GM21360 (cell line): ENCODE results near the gene USP17L12.
"Not testable (repeated sequence)": the region's sequence is repeated elsewhere in the genome, so short reads cannot be mapped to it uniquely, and the experiment has no call there.

Experiments used
- ATAC-seq: cut with Tn5 transposase; IDR thresholded peaks from one replicate; pipeline ENCODE4 v1.9.1; 2021; ENCODE audit warnings: mild to moderate bottlenecking, moderate library complexity; ENCODE audit not compliant: unreplicated experiment

Gene USP17L12, protein sequence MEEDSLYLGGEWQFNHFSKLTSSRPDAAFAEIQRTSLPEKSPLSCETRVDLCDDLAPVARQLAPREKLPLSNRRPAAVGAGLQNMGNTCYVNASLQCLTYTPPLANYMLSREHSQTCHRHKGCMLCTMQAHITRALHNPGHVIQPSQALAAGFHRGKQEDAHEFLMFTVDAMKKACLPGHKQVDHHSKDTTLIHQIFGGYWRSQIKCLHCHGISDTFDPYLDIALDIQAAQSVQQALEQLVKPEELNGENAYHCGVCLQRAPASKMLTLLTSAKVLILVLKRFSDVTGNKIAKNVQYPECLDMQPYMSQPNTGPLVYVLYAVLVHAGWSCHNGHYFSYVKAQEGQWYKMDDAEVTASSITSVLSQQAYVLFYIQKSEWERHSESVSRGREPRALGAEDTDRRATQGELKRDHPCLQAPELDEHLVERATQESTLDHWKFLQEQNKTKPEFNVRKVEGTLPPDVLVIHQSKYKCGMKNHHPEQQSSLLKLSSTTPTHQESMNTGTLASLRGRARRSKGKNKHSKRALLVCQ

DNA sequence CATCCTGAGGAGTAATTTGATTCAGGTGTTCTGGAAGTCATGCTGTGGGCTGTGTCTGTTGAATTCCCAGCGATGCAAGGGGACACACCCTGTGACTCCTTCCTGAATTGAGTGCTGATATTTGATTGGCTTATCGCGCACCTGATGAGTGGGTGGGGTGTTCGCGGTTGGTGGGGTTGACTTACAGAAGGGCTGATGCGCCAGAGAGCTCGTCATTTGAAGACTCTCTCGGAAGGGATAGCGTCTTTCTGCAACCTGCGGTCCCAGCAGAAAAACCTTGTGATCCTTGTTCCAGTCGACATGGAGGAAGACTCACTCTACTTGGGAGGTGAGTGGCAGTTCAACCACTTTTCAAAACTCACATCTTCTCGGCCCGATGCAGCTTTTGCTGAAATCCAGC lies at the start of gene USP17L12:
Gene USP17L12 (plus strand): TSS at position 301 of the 400 bp plus-strand sequence. CDS start 0 bp downstream, at position 301.
- not testable (repeated sequence) for ATAC-seq

DNA sequence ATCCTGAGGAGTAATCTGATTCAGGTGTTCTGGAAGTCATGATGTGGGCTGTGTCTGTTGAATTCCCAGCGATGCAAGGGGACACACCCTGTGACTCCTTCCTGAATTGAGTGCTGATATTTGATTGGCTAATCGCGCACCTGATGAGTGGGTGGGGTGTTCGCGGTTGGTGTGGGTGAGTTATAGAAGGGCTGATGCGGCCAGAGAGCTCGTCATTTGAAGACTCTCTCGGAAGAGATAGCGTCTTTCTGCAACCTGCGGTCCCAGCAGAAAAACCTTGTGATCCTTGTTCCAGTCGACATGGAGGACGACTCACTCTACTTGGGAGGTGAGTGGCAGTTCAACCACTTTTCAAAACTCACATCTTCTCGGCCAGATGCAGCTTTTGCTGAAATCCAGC lies 9.6 kb upstream of the USP17L12 start, which contains the start of gene USP17L10:
Gene USP17L10 (plus strand): TSS at position 301 of the 400 bp plus-strand sequence. CDS start 0 bp downstream, at position 301.
- not testable (repeated sequence) for ATAC-seq

DNA sequence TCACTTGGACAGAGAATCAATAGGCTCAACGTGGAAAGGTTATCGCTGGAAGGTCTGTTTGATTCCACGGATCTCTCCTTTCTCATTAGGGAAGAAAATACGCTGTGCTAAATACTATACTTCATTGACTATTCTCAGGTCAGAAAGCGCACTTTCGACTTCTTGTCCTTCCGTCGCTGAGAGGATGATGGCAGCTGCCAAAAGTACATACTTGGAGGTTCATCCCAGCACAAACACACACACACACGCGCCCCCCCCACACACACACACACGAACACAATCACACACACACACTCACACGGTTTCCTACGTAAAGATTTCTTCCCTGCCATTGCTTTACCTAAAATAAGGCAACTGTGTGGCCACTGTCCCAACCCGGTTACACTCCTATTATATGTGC lies 5.3 kb upstream of the USP17L12 start:
- ATAC-seq, result not testable (repeated sequence)

DNA sequence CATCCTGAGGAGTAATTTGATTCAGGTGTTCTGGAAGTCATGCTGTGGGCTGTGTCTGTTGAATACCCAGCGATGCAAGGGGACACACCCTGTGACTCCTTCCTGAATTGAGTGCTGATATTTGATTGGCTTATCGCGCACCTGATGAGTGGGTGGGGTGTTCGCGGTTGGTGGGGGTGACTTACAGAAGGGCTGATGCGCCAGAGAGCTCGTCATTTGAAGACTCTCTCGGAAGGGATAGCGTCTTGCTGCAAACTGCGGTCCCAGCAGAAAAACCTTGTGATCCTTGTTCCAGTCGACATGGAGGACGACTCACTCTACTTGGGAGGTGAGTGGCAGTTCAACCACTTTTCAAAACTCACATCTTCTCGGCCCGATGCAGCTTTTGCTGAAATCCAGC lies 4.8 kb upstream of the USP17L12 start, which contains the start of gene USP17L11:
Gene USP17L11 (plus strand): TSS at position 301 of the 400 bp plus-strand sequence. CDS start 0 bp downstream, at position 301.
- not testable (repeated sequence) for ATAC-seq

DNA sequence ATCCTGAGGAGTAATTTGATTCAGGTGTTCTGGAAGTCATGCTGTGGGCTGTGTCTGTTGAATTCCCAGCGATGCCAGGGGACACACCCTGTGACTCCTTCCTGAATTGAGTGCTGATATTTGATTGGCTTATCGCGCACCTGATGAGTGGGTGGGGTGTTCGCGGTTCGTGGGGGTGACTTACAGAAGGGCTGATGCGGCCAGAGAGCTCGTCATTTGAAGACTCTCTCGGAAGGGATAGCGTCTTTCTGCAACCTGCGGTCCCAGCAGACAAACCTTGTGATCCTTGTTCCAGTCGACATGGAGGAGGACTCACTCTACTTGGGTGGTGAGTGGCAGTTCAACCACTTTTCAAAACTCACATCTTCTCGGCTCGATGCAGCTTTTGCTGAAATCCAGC lies 4.6 kb downstream of the USP17L12 start, which contains the start of gene USP17L13:
Gene USP17L13 (plus strand): TSS at position 301 of the 400 bp plus-strand sequence. CDS start 0 bp downstream, at position 301.
- not testable (repeated sequence) for ATAC-seq

DNA sequence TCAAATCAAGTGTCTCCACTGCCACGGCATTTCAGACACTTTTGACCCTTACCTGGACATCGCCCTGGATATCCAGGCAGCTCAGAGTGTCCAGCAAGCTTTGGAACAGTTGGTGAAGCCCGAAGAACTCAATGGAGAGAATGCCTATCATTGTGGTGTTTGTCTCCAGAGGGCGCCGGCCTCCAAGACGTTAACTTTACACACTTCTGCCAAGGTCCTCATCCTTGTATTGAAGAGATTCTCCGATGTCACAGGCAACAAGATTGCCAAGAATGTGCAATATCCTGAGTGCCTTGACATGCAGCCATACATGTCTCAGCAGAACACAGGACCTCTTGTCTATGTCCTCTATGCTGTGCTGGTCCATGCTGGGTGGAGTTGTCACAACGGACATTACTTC lies 10.3 kb downstream of the USP17L12 start:
- not testable (repeated sequence) for ATAC-seq

DNA sequence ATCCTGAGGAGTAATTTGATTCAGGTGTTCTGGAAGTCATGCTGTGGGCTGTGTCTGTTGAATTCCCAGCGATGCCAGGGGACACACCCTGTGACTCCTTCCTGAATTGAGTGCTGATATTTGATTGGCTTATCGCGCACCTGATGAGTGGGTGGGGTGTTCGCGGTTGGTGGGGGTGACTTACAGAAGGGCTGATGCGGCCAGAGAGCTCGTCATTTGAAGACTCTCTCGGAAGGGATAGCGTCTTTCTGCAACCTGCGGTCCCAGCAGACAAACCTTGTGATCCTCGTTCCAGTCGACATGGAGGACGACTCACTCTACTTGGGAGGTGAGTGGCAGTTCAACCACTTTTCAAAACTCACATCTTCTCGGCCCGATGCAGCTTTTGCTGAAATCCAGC lies 14.1 kb downstream of the USP17L12 start, which contains the start of gene USP17L15:
Gene USP17L15 (plus strand): TSS at position 301 of the 400 bp plus-strand sequence. CDS start 0 bp downstream, at position 301.
- not testable (repeated sequence) for ATAC-seq

DNA sequence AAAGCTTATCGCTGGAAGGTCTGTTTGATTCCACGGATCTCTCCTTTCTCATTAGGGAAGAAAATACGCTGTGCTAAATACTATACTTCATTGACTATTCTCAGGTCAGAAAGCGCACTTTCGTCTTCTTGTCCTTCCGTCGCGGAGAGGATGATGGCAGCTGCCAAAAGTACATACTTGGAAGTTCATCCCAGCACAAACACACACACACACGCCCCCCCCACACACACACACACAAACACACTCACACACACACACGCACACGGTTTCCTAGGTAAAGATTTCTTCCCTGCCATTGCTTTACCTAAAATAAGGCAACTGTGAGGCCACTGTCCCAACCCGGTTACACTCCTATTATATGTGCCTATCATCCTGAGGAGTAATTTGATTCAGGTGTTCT lies 18.5 kb downstream of the USP17L12 start:
- ATAC-seq, result not testable (repeated sequence)

DNA sequence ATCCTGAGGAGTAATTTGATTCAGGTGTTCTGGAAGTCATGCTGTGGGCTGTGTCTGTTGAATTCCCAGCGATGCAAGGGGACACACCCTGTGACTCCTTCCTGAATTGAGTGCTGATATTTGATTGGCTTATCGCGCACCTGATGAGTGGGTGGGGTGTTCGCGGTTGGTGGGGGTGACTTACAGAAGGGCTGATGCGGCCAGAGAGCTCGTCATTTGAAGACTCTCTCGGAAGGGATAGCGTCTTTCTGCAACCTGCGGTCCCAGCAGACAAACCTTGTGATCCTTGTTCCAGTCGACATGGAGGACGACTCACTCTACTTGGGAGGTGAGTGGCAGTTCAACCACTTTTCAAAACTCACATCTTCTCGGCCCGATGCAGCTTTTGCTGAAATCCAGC lies 23.6 kb downstream of the USP17L12 start, which contains the start of gene USP17L17:
Gene USP17L17 (plus strand): TSS at position 301 of the 400 bp plus-strand sequence. CDS start 0 bp downstream, at position 301.
- ATAC-seq, result not testable (repeated sequence)

DNA sequence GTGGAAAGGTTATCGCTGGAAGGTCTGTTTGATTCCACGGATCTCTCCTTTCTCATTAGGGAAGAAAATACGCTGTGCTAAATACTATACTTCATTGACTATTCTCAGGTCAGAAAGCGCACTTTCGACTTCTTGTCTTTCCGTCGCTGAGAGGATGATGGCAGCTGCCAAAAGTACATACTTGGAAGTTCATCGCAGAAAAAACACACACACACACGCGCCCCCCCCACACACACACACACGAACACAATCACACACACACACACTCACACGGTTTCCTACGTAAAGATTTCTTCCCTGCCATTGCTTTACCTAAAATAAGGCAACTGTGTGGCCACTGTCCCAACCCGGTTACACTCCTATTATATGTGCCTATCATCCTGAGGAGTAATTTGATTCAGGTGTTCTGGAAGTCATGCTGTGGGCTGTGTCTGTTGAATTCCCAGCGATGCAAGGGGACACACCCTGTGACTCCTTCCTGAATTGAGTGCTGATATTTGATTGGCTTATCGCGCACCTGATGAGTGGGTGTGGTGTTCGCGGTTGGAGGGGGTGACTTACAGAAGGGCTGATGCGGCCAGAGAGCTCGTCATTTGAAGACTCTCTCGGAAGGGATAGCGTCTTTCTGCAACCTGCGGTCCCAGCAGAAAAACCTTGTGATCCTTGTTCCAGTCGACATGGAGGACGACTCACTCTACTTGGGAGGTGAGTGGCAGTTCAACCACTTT lies 28.2 kb downstream of the USP17L12 start, which contains the start of gene USP17L18:
Gene USP17L18 (plus strand): TSS at position 678 of the 728 bp plus-strand sequence. CDS start 0 bp downstream, at position 678.
- ATAC-seq, result not testable (repeated sequence)

DNA sequence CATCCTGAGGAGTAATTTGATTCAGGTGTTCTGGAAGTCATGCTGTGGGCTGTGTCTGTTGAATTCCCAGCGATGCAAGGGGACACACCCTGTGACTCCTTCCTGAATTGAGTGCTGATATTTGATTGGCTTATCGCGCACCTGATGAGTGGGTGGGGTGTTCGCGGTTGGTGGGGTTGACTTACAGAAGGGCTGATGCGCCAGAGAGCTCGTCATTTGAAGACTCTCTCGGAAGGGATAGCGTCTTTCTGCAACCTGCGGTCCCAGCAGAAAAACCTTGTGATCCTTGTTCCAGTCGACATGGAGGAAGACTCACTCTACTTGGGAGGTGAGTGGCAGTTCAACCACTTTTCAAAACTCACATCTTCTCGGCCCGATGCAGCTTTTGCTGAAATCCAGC lies 33.1 kb downstream of the USP17L12 start, which contains the start of gene USP17L19:
Gene USP17L19 (plus strand): TSS at position 301 of the 400 bp plus-strand sequence. CDS start 0 bp downstream, at position 301.
- ATAC-seq, result not testable (repeated sequence)

DNA sequence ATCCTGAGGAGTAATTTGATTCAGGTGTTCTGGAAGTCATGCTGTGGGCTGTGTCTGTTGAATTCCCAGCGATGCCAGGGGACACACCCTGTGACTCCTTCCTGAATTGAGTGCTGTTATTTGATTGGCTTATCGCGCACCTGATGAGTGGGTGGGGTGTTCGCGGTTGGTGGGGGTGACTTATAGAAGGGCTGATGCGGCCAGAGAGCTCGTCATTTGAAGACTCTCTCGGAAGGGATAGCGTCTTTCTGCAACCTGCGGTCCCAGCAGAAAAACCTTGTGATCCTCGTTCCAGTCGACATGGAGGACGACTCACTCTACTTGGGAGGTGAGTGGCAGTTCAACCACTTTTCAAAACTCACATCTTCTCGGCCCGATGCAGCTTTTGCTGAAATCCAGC lies 37.9 kb downstream of the USP17L12 start, which contains the start of gene USP17L20:
Gene USP17L20 (plus strand): TSS at position 301 of the 400 bp plus-strand sequence. CDS start 0 bp downstream, at position 301.
- not testable (repeated sequence) for ATAC-seq

DNA sequence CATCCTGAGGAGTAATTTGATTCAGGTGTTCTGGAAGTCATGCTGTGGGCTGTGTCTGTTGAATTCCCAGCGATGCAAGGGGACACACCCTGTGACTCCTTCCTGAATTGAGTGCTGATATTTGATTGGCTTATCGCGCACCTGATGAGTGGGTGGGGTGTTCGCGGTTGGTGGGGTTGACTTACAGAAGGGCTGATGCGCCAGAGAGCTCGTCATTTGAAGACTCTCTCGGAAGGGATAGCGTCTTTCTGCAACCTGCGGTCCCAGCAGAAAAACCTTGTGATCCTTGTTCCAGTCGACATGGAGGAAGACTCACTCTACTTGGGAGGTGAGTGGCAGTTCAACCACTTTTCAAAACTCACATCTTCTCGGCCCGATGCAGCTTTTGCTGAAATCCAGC lies 42.6 kb downstream of the USP17L12 start, which contains the start of gene USP17L21:
Gene USP17L21 (plus strand): TSS at position 301 of the 400 bp plus-strand sequence. CDS start 0 bp downstream, at position 301.
- not testable (repeated sequence) for ATAC-seq

DNA sequence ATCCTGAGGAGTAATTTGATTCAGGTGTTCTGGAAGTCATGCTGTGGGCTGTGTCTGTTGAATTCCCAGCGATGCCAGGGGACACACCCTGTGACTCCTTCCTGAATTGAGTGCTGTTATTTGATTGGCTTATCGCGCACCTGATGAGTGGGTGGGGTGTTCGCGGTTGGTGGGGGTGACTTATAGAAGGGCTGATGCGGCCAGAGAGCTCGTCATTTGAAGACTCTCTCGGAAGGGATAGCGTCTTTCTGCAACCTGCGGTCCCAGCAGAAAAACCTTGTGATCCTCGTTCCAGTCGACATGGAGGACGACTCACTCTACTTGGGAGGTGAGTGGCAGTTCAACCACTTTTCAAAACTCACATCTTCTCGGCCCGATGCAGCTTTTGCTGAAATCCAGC lies 47.4 kb downstream of the USP17L12 start, which contains the start of gene USP17L22:
Gene USP17L22 (plus strand): TSS at position 301 of the 400 bp plus-strand sequence. CDS start 0 bp downstream, at position 301.
- not testable (repeated sequence) for ATAC-seq
